Measurements from ENCODE around the gene PDE6A. TPM values are rescaled to one million over a fixed set of nuclear protein-coding genes. Genes with fewer than 3 reads are reported as not detected.

PDE6A gene
- total and polyA plus RNA-seq, 9 donors, result 0.03 to 0.35 (median 0.08) TPM; not detected in 3

DNA sequence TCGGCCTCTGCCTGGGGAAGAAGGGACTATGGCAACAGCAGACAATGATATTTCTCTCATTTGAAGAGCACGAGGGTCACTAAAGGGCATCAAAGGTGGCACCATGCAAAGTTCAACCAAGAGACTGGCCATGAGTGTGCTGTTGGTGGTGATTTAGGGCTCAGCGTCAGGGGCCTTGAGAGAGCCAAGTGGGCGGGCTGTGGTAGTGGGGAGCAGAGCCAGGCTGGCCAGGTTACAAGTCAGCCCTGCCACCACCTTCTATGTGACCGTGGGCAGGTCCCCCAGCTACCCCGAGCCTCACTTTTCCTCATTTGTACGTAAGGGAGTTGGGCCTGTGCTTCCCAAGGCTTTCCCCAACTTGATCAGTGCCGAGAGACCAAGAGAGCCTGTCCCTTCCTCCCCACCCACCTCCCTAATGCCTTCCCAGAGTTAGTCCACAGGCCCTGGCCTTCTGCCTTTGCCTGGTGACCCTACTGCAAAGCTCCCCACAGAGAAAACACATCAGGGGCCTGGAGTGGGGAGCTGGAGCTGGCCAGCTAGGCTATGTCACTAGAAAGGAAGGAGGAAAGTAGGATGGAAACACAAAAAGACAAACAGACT, 104.3 kb downstream of the PDE6A start:
- no peak overlapping the region for H3K4me3 ChIP-seq (ENCODE audit: low read length)
- no peaks in the 10 kb centered on the region for H3K9me3 ChIP-seq (replicated peaks; ENCODE audit: control insufficient read depth, low read depth, low read length)
- peaks cover 18% of the 10 kb centered on the region for H3K4me1 ChIP-seq (ENCODE audit: control insufficient read depth, insufficient read depth, low read length)
- DNase-seq, result no peak
- H3K36me3 ChIP-seq (ENCODE audit: control insufficient read depth, insufficient read depth, low read length), result peaks cover 43% of the 10 kb centered on the region
- no peaks in the 10 kb centered on the region for H3K27me3 ChIP-seq (ENCODE audit: control insufficient read depth, insufficient read depth, low read length)
- H3K27ac ChIP-seq (ENCODE audit: low read length), result peak overlapping the region; percentile 62
- WGBS (ENCODE audit: insufficient coverage), result 71% methylated on average over 5 of the region's 8 CpGs

DNA sequence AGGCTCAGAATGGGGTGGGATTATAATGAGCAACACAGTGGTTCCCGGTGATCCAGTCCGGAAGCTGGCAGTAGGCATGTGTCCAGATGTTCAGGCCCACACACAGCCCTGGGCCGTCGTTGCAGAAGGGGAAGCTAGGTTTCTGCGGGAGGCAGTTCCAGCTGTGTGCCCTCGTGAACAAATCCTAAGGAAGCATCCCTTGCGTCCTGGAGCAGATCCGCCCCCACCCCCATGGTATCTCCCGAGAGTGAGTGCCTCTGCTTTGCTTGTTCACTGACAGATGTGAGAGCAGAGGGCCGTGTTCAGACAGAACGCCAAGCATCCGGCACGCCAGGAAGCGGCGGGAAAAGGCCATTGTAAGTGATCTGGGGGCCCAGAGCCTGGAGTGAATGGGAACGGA, 104.8 kb downstream of the PDE6A start:
- no peak overlapping the region for H3K27ac ChIP-seq (ENCODE audit: low read length)
- H3K4me3 ChIP-seq (ENCODE audit: low read length), result no peak overlapping the region
- peak; percentile 44 for DNase-seq
- peaks cover 42% of the 10 kb centered on the region for H3K36me3 ChIP-seq (ENCODE audit: control insufficient read depth, insufficient read depth, low read length)
- H3K4me1 ChIP-seq (ENCODE audit: control insufficient read depth, insufficient read depth, low read length), result peaks cover 18% of the 10 kb centered on the region
- no peaks in the 10 kb centered on the region for H3K9me3 ChIP-seq (replicated peaks; ENCODE audit: control insufficient read depth, low read depth, low read length)
- no peaks in the 10 kb centered on the region for H3K27me3 ChIP-seq (ENCODE audit: control insufficient read depth, insufficient read depth, low read length)
- 8% methylated on average over 16 of the region's 16 CpGs for WGBS (ENCODE audit: insufficient coverage)

DNA sequence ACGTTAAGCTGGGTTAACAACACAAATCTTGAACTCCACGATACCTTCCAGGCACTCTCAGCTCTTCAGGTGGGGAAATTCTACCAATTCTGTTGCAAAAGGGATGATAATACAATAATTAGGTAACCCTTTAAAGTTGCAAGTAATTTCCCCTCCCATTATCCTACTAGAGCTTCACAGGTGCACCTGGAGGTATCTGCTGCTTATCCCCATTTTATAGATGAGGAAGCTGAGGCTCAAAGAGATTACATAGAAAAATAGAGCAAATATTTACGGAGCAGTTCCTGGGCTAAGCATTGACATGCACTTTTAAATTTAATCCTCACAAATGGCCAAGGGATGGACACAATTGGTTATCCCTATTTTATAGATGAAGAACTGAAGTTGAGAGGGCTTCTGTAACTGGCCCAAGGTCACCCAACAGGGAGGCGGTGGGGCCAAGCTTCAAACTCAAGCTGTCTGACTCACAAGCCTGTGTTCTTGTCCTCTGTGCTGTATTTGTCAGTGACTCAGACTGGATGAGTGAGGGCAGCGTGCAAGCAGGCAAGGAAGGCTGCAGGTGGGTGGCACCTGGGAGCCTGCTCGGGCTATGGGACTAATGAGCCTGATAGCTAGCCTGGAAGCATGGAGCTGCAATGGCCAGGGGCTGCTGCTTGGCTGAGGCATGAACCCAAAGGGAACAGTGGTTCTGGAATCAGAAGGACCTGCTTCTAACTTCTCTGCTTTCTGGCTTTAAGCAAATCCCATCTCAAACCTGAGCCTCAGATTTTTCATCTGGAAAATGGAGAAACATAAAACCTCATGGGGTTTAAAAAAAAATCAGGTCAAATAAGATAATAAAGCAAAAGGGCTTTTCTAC, 105.5 kb downstream of the PDE6A start:
- Histone ChIP-seq H3K27me3 (ENCODE audit: control insufficient read depth, insufficient read depth, low read length) (no peaks in the 10 kb centered on the region), H3K36me3 (ENCODE audit: control insufficient read depth, insufficient read depth, low read length) (peaks cover 41% of the 10 kb centered on the region), H3K4me3 (ENCODE audit: low read length) (no peak overlapping the region), H3K4me1 (ENCODE audit: control insufficient read depth, insufficient read depth, low read length) (peaks cover 18% of the 10 kb centered on the region), H3K9me3 (replicated peaks; ENCODE audit: control insufficient read depth, low read depth, low read length) (no peaks in the 10 kb centered on the region), H3K27ac (ENCODE audit: low read length) (no peak overlapping the region)
- 72% methylated on average over 3 of the region's 6 CpGs for WGBS (ENCODE audit: insufficient coverage)
- no peak for DNase-seq

DNA sequence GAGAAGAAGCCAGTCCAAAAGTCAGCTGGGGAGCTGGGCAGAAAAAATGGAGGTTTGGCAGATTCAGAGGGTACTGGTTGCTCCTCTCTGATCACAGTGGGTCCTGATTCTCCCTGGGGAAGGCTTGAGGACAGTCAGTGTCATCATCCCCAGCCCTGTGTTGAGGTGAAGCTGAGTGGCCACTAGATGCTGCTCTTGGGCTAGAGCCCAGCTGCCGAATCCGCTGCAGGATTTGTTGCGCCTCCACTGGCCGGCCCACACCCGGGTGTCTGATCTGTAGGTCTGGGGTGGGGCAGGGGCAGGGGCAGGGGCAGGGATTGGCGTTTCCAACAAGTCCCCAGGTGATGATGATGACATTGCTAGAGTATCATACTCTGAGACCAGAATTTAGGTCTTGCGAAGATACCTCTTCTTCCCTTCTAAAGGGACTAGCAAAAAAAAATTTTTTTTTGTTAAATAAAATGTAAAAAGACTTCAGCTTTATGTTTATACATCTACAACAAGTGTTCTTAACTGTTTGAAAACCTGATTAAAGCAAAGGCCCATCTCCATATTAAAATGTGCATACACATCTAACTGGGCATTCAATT, 106.8 kb downstream of the PDE6A start:
- Histone ChIP-seq H3K9me3 (replicated peaks; ENCODE audit: control insufficient read depth, low read depth, low read length) (no peaks in the 10 kb centered on the region), H3K27ac (ENCODE audit: low read length) (no peak overlapping the region), H3K27me3 (ENCODE audit: control insufficient read depth, insufficient read depth, low read length) (no peaks in the 10 kb centered on the region), H3K4me3 (ENCODE audit: low read length) (no peak overlapping the region), H3K36me3 (ENCODE audit: control insufficient read depth, insufficient read depth, low read length) (peaks cover 45% of the 10 kb centered on the region), H3K4me1 (ENCODE audit: control insufficient read depth, insufficient read depth, low read length) (peaks cover 18% of the 10 kb centered on the region)
- 19% methylated on average over 4 of the region's 7 CpGs for WGBS (ENCODE audit: insufficient coverage)
- DNase-seq, result peak; percentile 47

DNA sequence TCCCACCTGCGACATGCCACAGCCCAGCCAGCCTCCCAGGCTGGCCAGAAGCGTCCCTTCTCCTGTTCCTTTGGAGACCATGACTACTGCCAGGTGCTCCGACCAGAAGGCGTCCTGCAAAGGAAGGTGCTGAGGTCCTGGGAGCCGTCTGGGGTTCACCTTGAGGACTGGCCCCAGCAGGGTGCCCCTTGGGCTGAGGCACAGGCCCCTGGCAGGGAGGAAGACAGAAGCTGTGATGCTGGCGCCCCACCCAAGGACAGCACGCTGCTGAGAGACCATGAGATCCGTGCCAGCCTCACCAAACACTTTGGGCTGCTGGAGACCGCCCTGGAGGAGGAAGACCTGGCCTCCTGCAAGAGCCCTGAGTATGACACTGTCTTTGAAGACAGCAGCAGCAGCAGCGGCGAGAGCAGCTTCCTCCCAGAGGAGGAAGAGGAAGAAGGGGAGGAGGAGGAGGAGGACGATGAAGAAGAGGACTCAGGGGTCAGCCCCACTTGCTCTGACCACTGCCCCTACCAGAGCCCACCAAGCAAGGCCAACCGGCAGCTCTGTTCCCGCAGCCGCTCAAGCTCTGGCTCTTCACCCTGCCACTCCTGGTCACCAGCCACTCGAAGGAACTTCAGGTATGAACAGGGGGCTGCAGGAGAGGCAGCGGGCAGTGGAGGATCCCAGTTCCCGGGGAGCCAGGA, 108.0 kb downstream of the PDE6A start:
- Histone ChIP-seq H3K27ac (ENCODE audit: low read length) (no peak overlapping the region), H3K27me3 (ENCODE audit: control insufficient read depth, insufficient read depth, low read length) (no peaks in the 10 kb centered on the region), H3K36me3 (ENCODE audit: control insufficient read depth, insufficient read depth, low read length) (peaks cover 37% of the 10 kb centered on the region), H3K4me3 (ENCODE audit: low read length) (no peak overlapping the region), H3K9me3 (replicated peaks; ENCODE audit: control insufficient read depth, low read depth, low read length) (no peaks in the 10 kb centered on the region), H3K4me1 (ENCODE audit: control insufficient read depth, insufficient read depth, low read length) (peaks cover 18% of the 10 kb centered on the region)
- 88% methylated on average over 14 of the region's 18 CpGs for WGBS (ENCODE audit: insufficient coverage)
- DNase-seq, result no peak

DNA sequence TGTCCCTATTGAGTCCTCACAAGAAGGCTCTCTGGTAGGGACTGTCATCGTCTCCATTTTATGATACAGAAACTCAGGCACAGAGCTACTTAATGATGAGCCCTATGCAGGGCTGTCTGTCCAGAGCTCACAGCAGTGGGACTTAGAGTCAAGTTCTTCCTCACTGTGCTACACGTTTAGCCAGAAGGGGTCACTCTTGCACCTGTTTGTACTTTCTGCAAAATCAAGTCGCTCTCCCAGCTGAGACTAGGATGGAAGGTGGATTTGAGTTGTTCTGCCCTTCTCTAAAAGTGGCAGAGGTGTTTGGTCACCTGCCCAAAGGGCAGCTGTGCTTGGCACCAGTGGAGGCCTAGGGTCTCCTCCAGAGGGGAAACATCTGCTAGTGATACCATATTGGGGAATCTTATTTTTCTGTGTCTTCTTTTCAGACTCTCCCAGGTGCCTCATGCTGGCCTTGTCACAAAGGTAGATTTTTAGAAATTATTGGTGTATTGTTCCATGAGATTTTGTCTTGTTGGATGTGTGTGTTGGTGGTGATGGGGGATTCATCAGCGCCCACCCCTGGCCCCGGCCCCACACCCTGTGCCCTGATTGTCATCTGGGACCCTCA, 110.2 kb downstream of the PDE6A start:
- WGBS (ENCODE audit: insufficient coverage), result 18% methylated on average over 3 of the region's 5 CpGs
- H3K36me3 ChIP-seq (ENCODE audit: control insufficient read depth, insufficient read depth, low read length), result peaks cover 41% of the 10 kb centered on the region

DNA sequence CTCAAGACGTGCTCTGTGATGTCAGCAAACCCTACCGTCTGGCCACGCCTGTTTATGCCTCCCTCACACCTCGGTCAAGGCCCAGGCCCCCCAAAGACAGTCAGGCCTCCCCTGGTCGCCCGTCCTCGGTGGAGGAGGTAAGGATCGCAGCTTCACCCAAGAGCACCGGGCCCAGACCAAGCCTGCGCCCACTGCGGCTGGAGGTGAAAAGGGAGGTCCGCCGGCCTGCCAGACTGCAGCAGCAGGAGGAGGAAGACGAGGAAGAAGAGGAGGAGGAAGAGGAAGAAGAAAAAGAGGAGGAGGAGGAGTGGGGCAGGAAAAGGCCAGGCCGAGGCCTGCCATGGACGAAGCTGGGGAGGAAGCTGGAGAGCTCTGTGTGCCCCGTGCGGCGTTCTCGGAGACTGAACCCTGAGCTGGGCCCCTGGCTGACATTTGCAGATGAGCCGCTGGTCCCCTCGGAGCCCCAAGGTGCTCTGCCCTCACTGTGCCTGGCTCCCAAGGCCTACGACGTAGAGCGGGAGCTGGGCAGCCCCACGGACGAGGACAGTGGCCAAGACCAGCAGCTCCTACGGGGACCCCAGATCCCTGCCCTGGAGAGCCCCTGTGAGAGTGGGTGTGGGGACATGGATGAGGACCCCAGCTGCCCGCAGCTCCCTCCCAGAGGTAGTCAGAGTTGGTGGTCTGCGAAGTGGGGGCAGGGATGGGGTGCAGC, 111.3 kb downstream of the PDE6A start:
- H3K4me3 ChIP-seq (ENCODE audit: low read length), result no peak overlapping the region
- no peaks in the 10 kb centered on the region for H3K9me3 ChIP-seq (replicated peaks; ENCODE audit: control insufficient read depth, low read depth, low read length)
- 84% methylated on average over 28 of the region's 30 CpGs for WGBS (ENCODE audit: insufficient coverage)
- DNase-seq, result no peak
- peaks cover 4% of the 10 kb centered on the region for H3K4me1 ChIP-seq (ENCODE audit: control insufficient read depth, insufficient read depth, low read length)
- H3K27ac ChIP-seq (ENCODE audit: low read length), result no peak overlapping the region
- no peaks in the 10 kb centered on the region for H3K27me3 ChIP-seq (ENCODE audit: control insufficient read depth, insufficient read depth, low read length)
- peaks cover 39% of the 10 kb centered on the region for H3K36me3 ChIP-seq (ENCODE audit: control insufficient read depth, insufficient read depth, low read length)

More for the DNA sequence above, 110.2 kb downstream of the PDE6A start:
- no peak overlapping the region for H3K4me3 ChIP-seq (ENCODE audit: low read length)
- no peaks in the 10 kb centered on the region for H3K27me3 ChIP-seq (ENCODE audit: control insufficient read depth, insufficient read depth, low read length)
- no peaks in the 10 kb centered on the region for H3K9me3 ChIP-seq (replicated peaks; ENCODE audit: control insufficient read depth, low read depth, low read length)
- peaks cover 3% of the 10 kb centered on the region for H3K4me1 ChIP-seq (ENCODE audit: control insufficient read depth, insufficient read depth, low read length)
- DNase-seq, result peak; percentile 85
- H3K27ac ChIP-seq (ENCODE audit: low read length), result no peak overlapping the region

DNA sequence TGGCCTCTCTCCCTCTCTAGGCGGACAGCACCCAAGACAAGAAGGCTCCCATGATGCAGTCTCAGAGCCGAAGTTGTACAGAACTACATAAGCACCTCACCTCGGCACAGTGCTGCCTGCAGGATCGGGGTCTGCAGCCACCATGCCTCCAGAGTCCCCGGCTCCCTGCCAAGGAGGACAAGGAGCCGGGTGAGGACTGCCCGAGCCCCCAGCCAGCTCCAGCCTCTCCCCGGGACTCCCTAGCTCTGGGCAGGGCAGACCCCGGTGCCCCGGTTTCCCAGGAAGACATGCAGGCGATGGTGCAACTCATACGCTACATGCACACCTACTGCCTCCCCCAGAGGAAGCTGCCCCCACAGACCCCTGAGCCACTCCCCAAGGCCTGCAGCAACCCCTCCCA, 112.0 kb downstream of the PDE6A start:
- peaks cover 10% of the 10 kb centered on the region for H3K4me1 ChIP-seq (ENCODE audit: control insufficient read depth, insufficient read depth, low read length)
- H3K36me3 ChIP-seq (ENCODE audit: control insufficient read depth, insufficient read depth, low read length), result peaks cover 38% of the 10 kb centered on the region
- no peak for DNase-seq

DNA sequence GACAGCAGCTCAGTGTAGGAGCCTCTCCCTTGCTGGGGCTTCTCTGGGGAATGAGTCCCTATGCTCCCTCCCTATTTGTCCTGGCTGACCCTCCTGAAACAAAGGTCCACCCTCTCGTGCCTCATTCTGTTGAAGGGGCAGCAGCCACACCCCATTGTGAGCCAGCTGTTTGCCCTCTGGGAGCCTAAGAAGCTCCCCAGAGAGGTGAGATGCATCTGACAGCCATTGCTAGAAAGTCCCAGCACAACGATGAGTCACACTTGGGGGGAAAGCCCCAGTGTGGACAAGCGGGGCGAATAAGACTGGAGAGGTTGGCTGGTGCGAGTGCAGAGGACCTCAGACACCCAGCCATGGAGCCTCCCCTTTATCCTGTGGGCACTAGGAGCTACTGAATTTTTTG, 113.1 kb downstream of the PDE6A start:
- DNase-seq, result no peak
- Histone ChIP-seq H3K36me3 (ENCODE audit: control insufficient read depth, insufficient read depth, low read length) (peaks cover 38% of the 10 kb centered on the region), H3K4me3 (ENCODE audit: low read length) (no peak overlapping the region), H3K27me3 (ENCODE audit: control insufficient read depth, insufficient read depth, low read length) (no peaks in the 10 kb centered on the region), H3K4me1 (ENCODE audit: control insufficient read depth, insufficient read depth, low read length) (peaks cover 14% of the 10 kb centered on the region), H3K27ac (ENCODE audit: low read length) (no peak overlapping the region), H3K9me3 (replicated peaks; ENCODE audit: control insufficient read depth, low read depth, low read length) (no peaks in the 10 kb centered on the region)
- 0% methylated on average over 1 of the region's 5 CpGs for WGBS (ENCODE audit: insufficient coverage)

More for the DNA sequence above, 112.0 kb downstream of the PDE6A start:
- Histone ChIP-seq H3K9me3 (replicated peaks; ENCODE audit: control insufficient read depth, low read depth, low read length) (no peaks in the 10 kb centered on the region), H3K4me3 (ENCODE audit: low read length) (no peak overlapping the region), H3K27me3 (ENCODE audit: control insufficient read depth, insufficient read depth, low read length) (no peaks in the 10 kb centered on the region), H3K27ac (ENCODE audit: low read length) (no peak overlapping the region)
- 84% methylated on average over 12 of the region's 12 CpGs for WGBS (ENCODE audit: insufficient coverage)
